SU-DHL-6 (cell line): ENCODE results near the gene ATP7B.

ENCODE experiments used
- H2AFZ ChIP-seq: fragments of 200-600 bp; sonication (generic); 2 replicates; pipeline ENCODE4 v1.6.1; 2014; ENCODE audit warnings: low read depth, mild to moderate bottlenecking, moderate library complexity, mixed read lengths, antibody characterized with exemption, low read length; ENCODE audit not compliant: severe bottlenecking
- H3F3A ChIP-seq: fragments of 200-600 bp; shearing (Covaris generic); 2 replicates; pipeline ENCODE4 v1.6.0; 2016; ENCODE audit warnings: antibody characterized with exemption, mild to moderate bottlenecking; ENCODE audit not compliant: insufficient read depth
- H3K27ac ChIP-seq: fragments of 200-600 bp; sonication (generic); 2 replicates; pipeline ENCODE4 v1.5.1; 2016; ENCODE audit warnings: low read depth, mild to moderate bottlenecking, low read length, moderate library complexity, mixed read lengths
- H3K27me3 ChIP-seq: fragments of 200-600 bp; sonication (generic), shearing (Covaris generic); 2 replicates; pipeline ENCODE4 v1.6.0; 2014; ENCODE audit warnings: mild to moderate bottlenecking, low read length
- H3K36me3 ChIP-seq: fragments of 200-600 bp; sonication (generic); 2 replicates; pipeline ENCODE4 v1.6.1; 2014; ENCODE audit warnings: mild to moderate bottlenecking, low read length, mixed read lengths
- H3K4me2 ChIP-seq: fragments of 300-600, 200-600 bp; shearing (Covaris generic), sonication (generic); 2 replicates; pipeline ENCODE4 v1.6.0; 2014; ENCODE audit warnings: low read length, low read depth, mild to moderate bottlenecking; ENCODE audit not compliant: poor library complexity, severe bottlenecking
- H3K4me3 ChIP-seq: fragments of 200-600 bp; sonication (generic); 2 replicates; pipeline ENCODE4 v1.5.1; 2014; ENCODE audit warnings: antibody characterized with exemption, low read length, mild to moderate bottlenecking, mixed read lengths; ENCODE audit not compliant: insufficient read depth, poor library complexity, severe bottlenecking
- H3K79me2 ChIP-seq: fragments of 200-600 bp; sonication (generic); 2 replicates; pipeline ENCODE4 v1.6.1; 2014; ENCODE audit warnings: mild to moderate bottlenecking, low read length, moderate library complexity; ENCODE audit not compliant: insufficient read depth
- H3K9ac ChIP-seq: fragments of 200-600 bp; sonication (generic); 2 replicates; pipeline ENCODE4 v1.7.0; 2014; ENCODE audit warnings: mild to moderate bottlenecking, low read length
- H3K9me2 ChIP-seq: fragments of 200-600 bp; sonication (generic); replicated peaks from 2 replicates; pipeline ENCODE4 v1.6.1; 2014; ENCODE audit warnings: low read length; ENCODE audit not compliant: insufficient read depth
- H3K9me3 ChIP-seq: fragments of 200-600 bp; sonication (generic); 2 replicates; pipeline ENCODE4 v1.6.1; 2014; ENCODE audit warnings: low read length, mixed read lengths; ENCODE audit not compliant: insufficient read depth
- H4K20me1 ChIP-seq: fragments of 200-600 bp; sonication (generic); 2 replicates; pipeline ENCODE4 v1.6.1; 2014; ENCODE audit warnings: low read depth, mild to moderate bottlenecking, antibody characterized with exemption, low read length, moderate library complexity, mixed read lengths
- EZH2phosphoT487 ChIP-seq: fragments of 200-600 bp; sonication (generic), shearing (Covaris generic); conservative IDR thresholded peaks from 2 replicates; pipeline ENCODE4 v1.6.1; 2018; ENCODE audit warnings: mild to moderate bottlenecking, antibody characterized with exemption, low read length, moderate library complexity, mixed read lengths
- TF ChIP-seq, protein P1 (sequence below): fragments of 200-600 bp; sonication (generic); IDR thresholded peaks from one replicate; pipeline ENCODE4 v1.5.1; 2017; ENCODE audit warnings: antibody characterized with exemption, mild to moderate bottlenecking, low read length, moderate library complexity; ENCODE audit not compliant: insufficient read depth, poor library complexity, severe bottlenecking

The ATP7B gene

GRCh38 chr13:51966186-51966585, 45.1 kb downstream of the ATP7B start:
- Histone ChIP-seq H3K9me3 (no peaks in the 10 kb centered on the region), H3K9ac (no peak overlapping the region), H3K4me2 (no peak overlapping the region), H3K9me2 (no peaks in the 10 kb centered on the region), H3K4me3 (no peak overlapping the region), H3K79me2 (no peaks in the 10 kb centered on the region), H3K27ac (no peak overlapping the region), H2AFZ (no peak overlapping the region), H3K27me3 (no peaks in the 10 kb centered on the region), H4K20me1 (no peaks in the 10 kb centered on the region), H3F3A (no peaks in the 10 kb centered on the region), H3K36me3 (no peaks in the 10 kb centered on the region)
- no peak for TF ChIP-seq EZH2phosphoT487
- TF ChIP-seq, protein P1, sequence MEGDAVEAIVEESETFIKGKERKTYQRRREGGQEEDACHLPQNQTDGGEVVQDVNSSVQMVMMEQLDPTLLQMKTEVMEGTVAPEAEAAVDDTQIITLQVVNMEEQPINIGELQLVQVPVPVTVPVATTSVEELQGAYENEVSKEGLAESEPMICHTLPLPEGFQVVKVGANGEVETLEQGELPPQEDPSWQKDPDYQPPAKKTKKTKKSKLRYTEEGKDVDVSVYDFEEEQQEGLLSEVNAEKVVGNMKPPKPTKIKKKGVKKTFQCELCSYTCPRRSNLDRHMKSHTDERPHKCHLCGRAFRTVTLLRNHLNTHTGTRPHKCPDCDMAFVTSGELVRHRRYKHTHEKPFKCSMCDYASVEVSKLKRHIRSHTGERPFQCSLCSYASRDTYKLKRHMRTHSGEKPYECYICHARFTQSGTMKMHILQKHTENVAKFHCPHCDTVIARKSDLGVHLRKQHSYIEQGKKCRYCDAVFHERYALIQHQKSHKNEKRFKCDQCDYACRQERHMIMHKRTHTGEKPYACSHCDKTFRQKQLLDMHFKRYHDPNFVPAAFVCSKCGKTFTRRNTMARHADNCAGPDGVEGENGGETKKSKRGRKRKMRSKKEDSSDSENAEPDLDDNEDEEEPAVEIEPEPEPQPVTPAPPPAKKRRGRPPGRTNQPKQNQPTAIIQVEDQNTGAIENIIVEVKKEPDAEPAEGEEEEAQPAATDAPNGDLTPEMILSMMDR: no peak

- H3K4me3 ChIP-seq: no peak overlapping the region
- no peaks in the 10 kb centered on the region for H3K9me2 ChIP-seq
- H3K27ac ChIP-seq: no peak overlapping the region
- no peaks in the 10 kb centered on the region for H3K27me3 ChIP-seq
- H4K20me1 ChIP-seq: no peaks in the 10 kb centered on the region
- no peaks in the 10 kb centered on the region for H3K9me3 ChIP-seq
- H3K36me3 ChIP-seq: no peaks in the 10 kb centered on the region
- no peak overlapping the region for H3K4me2 ChIP-seq
- no peak overlapping the region for H2AFZ ChIP-seq
- H3K9ac ChIP-seq: no peak overlapping the region
- TF ChIP-seq, protein P1: no peak
- no peak for TF ChIP-seq EZH2phosphoT487
- H3K79me2 ChIP-seq: no peaks in the 10 kb centered on the region
- H3F3A ChIP-seq: no peaks in the 10 kb centered on the region
These were observed 49.5 kb downstream of the ATP7B start for GRCh38 chr13:51961493-51962403.

GRCh38 chr13:51960766-51961165, 50.5 kb downstream of the ATP7B start:
- Histone ChIP-seq H3K27me3 (no peaks in the 10 kb centered on the region), H3K9me3 (no peaks in the 10 kb centered on the region), H3K9me2 (no peaks in the 10 kb centered on the region), H4K20me1 (no peaks in the 10 kb centered on the region), H2AFZ (no peak overlapping the region), H3K79me2 (no peaks in the 10 kb centered on the region), H3K4me3 (no peak overlapping the region), H3F3A (no peaks in the 10 kb centered on the region), H3K9ac (no peak overlapping the region), H3K4me2 (no peak overlapping the region), H3K27ac (no peak overlapping the region), H3K36me3 (no peaks in the 10 kb centered on the region)
- TF ChIP-seq, protein P1: no peak
- no peak for TF ChIP-seq EZH2phosphoT487
